Stimulated activated CD8-positive, alpha-beta memory T cell treated with anti-CD3 and anti-CD28 coated beads, Interleukin-7, amount 100 ng/mL, for 1 hour (primary cell): ENCODE results near the gene ITPA.

Source experiments
- DNase-seq, 2 donors: peaks; one replicate each; pipeline ENCODE4 v3.0.0-alpha.2; 2020; ENCODE audit warnings: low read depth in 2 of 2

The ITPA gene

DNA sequence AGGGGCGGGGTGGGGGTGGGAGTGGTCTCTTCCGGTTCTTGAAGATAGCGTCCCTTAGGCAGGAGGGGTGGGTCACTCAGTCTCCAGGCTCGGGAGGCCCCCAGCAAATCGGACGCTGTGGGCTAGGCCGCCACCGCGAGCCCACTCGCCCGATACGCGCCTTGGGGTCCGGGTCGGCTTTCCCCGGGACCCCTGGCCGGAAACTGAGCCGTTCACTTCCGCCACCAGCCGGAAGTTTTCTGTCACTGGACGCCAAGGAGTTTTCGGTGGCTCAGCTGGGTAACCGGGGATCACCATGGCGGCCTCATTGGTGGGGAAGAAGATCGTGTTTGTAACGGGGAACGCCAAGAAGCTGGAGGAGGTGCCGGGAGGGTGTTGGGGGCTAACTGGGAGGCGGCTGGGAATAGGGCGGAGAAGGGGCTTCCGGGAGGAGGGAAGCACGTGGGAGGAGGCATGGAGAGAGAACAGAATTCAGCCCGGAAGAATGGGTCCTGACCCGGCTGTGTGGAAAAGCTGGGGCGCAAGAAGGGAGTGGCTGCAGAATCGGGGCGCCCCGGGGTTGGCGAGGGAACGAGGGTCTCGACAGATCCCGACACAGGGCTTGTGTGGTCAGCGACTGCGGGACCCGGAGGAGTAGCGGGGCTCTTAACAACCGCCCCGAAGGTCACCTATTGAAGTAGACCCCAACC, at the start of gene ITPA:
Gene ITPA (plus strand): TSS at position 242 of the 689 bp plus-strand sequence. CDS start 54 bp downstream, at position 296.
- DNase-seq = peak; percentile 20 to 27

DNA sequence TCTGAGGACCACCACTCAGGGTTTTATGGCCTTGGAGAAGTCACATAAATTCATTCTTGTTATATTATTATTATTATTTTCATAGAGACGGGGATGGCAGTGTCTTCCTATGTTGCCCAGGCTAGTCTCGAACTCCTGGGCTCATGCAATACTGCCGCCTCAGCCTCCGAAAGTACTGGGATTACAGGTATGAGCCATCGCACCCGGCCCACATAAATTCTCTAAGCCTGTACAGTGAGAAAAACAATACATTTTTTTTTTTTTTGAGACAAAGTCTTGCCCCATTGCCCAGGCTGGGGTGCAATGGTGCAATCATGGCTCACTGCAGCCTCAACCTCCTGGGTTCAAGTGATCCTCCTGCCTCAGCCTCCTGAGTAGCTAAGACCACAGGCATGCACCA, 48.9 kb upstream of the ITPA start:
- DNase-seq = no peak

DNA sequence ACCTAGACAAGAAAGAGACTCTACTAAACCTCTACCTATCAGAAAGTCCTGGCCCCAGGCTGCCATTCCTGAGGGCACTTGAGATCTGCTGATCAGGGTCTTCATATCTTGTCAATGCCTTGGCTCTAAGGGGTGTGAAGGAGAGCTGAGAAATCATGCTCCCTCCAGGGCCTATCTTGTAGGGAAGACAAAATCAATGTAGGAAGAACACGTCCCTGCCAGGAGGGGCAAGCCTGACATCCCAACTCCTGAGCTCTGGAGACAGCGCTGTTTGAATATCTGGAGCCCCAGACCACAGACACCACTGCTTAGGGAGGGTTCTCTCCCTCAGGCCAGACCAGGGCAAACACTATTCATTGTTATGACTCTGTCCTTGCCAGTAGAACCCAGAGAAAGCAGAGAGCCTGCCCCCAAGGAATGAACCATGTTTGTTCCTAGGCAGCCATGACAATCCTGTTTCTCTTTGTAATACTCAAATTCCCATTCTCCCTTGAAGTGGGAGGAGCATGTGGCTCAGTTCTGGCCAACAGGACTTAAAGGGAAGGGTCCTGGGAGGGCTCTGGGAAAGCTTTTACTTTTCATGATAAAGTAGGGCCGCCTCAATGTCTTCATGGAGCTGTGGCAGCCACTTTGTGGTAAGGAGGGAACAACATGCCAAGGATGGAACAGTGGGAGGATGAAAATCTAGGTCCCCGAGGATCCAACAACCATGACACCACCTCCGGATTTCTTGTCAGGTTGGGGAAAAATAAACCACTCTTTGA, 47.8 kb upstream of the ITPA start:
- no peak for DNase-seq

DNA sequence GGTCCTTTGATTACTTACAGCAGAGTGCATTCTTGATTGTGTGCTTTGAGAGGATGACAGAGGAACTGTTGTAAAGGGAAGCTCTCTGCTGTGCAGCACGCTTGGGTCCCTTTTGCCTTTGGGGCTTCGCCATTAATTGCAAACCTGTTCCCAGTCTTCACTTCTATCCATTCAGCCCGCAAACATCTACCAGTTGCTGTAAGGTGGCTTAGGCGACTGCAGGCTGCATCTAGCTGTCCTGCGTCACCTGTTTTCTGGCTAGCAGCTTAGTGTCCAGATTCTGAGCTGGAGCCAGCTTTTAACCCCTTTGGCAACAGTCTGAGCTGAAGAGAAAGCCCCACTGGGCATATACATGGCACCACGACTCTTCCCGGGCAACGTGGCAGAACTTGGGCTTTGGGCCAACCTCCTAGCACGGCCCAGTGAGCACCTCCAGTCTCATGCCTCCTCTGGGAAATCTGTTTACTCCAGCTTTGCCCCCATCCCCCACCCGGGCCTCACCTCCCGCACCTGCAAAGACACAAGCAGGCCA, 47.2 kb upstream of the ITPA start:
- no peak for DNase-seq

DNA sequence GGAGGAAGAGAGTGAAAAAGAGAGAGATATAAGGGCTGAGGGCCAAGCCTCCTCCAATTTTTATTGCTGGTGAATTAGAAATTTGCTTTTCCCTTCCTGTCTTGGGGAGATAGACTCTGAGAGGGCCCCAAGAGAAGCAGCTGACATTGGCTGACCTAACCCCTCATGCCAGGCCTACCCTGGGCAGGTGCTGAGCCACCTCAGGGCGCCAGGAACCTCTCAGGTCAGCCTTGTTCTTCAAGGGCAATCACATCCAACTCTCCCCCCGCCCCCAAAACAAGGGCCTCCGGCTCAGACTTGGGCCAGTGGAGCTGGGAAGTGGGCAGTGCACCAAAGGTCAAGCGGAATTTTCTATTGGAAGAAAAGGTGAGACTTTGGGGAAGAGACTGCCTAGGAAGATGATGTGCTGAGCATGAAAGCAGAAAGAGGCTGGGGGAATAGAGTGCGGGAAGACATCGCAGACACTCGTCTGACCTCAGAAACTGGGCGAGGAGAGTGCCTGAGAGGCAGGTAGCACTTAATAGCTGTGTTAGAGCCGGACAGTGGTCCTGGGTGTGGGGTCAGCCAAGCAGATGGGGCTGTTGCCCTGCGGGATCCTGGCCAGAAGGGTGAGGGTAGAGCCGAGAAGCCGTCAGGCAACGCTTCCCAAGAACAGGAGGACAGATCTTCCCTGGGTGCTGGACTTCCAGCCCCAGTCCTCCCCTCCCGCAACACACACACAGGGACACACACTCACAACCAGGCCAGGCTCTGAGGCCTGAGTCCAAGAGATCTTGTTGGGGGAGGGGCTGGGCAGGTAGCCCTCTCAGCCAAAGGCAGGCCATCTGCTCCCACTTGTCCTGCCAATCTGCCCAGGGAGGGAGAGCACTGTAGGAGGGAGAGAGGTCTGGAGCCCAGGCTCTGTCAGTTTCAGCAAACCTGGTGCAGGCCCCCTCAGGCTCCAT, 45.9 kb upstream of the ITPA start:
- no peak for DNase-seq

DNA sequence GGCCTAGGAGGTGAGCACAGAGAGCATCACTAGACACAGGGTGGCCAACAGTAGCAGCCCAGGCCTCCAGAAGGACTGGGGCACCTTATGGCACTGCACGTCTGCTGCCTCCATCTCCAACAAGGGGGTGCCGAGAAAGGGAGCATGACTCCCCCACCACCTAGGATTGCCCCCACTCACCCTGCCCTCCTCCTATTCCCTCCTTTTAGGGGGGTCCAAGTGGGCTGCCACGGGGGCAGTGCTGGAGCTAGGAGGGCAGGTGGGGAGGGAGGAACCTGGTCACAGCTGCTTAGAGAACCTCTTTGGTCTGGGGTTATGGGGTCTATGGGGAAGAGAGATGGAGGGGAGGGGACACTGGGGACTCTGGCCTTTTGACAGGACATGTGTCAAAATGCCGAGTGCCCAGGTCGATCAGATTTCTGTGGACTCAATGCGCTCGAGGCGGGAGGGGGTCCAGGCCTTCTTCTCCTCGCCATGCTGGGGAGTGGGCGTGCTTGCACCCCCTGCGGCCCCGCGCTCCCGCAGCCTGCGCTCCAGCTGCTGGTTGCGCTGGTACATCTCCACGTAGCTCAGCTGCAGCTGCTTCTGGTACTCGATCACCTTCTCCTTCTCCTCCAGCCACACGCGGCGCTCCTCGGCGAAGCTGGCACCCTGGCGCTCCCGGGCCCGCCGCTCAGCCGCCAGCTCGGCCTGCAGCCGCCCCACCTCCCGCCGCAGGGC, 45.1 kb upstream of the ITPA start:
- DNase-seq = no peak

DNA sequence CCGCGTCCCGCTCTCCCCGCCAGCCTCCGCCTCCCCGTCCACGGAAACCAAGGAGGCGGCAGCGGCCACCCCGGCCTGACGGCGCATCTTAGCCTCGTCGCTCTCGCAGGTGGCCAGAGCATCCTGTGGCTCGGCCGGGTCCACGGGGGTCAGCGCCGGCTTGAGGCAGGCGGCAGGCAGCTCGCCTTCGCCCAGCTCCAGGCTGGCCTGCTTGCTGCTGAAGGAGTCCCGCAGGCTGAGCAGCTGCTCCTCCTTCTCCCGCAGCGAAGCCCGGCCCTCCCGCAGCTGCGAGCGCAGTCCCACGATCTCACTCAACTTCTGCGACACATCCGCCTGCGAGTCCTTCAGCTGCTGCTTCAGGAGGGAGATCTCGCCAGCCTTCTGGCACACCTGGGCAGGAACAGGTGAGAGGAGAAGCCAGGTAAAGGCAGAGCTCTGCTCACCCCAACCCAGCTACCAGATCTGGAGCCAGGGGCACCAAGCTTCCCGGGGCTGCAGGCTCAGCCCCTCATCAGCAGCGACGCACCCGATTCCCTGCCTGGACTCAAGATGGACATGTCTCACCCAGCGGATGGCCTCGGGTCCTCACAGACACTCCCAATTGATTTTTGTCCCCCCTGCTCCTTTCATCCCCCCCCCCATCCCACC, 44.4 kb upstream of the ITPA start:
- DNase-seq = no peak

DNA sequence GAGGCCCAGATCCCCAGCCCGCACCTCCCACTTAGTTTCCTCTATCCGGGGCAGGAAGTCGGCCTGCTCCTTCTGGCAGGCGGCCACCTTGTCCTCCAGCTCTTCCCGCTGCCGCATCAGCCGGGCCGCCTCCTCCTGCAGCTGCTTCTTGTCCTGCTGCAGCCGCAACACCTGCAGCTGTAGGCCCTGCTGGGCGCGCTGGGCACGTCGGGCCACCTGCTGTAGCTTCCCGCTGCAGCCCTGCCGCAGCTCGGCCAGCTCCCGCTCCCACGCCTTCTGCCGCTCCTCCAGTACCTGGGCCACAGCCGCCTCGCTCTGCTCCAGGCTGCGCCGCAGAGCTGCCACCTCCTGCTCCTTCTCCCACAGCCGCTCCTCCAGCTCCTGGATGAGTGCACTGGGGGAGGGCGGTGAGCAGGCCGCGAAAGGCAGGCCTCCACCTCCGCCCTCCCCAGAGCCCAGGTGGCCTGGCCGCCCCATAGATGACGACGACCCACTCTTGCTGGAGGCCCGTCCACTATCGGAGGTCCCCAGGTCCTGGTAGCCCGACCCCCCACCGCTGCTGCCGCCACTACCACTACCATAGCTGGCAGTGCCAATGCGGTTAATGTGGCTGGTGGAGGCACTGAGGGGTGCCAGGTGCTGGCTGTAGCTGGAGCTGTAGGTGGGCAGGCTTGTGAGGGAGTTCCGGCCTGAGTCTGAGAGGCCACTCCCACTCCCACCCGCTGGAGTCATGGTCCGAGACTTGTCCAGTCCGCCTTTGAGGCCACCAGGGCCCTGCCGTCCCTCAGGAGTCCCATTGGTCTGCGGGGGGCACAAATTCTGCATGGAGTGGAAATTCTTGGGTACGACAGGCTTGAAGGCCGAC, 43.6 kb upstream of the ITPA start:
- DNase-seq = no peak

DNA sequence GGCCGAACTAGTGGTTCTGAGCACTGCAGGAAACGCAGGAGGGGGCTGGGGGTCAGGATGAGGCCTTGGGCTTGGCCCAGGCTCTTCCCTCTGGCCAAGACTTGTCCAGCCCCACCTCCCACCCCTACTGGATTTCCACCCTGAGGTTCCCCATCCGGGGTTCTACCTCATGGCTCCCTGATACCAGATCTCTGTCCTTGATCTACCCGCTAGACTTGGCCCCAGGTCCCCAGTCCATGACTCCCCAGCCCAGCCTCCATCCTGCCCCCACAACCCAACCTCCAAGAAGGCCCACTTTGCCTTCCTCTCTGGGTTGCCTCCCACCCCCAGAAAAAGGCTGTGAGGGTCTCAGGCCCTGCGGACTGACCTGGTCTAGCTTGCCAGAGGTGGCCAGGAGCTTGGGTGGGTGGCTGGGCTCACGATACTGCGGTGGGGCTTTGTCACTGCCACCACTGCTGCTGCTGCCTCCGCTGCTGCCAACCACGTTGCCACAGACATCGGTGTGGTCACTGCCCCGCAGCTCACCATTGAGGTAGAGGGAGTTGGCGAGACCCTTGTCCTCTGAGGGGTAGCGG, 42.9 kb upstream of the ITPA start:
- no peak for DNase-seq

DNA sequence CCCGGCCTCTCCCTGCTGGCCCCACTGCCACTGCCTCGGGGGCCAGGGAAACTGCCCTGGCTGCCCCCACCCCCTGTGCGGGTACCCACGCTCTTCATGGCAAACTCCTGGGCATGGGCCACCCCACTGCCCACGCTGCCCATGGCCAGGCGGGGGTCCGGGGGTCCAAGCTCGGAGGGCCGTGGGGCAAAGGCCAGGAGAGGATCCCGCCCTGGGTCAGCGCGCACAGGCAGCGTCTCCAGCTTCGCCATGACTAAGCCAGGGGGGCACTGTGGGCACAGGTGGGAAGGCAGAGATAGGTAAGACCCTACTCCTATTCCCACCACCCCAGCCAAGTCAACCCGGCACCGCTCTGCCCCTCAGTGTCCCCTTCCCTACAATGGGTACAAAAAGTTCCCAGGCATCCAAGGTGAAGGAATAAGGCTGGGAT, 42.4 kb upstream of the ITPA start:
- no peak for DNase-seq

DNA sequence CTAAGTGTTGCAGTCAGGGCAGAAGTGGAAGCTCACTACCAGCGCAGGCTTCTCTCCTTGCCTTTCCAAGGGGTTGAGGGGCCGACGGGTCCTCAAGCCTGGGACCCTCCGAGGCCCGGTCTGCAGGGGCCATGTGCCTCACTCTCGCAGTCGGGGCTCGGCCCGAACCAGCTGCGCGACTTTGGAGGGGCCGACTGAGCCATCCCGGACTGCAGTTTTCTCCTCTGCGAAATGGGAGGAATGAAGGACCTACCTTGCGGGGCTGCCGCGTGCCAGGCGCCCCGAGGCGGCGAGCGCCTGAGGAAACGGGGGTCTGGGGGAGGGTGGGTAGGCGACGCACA, 41.6 kb upstream of the ITPA start:
- DNase-seq = no peak

DNA sequence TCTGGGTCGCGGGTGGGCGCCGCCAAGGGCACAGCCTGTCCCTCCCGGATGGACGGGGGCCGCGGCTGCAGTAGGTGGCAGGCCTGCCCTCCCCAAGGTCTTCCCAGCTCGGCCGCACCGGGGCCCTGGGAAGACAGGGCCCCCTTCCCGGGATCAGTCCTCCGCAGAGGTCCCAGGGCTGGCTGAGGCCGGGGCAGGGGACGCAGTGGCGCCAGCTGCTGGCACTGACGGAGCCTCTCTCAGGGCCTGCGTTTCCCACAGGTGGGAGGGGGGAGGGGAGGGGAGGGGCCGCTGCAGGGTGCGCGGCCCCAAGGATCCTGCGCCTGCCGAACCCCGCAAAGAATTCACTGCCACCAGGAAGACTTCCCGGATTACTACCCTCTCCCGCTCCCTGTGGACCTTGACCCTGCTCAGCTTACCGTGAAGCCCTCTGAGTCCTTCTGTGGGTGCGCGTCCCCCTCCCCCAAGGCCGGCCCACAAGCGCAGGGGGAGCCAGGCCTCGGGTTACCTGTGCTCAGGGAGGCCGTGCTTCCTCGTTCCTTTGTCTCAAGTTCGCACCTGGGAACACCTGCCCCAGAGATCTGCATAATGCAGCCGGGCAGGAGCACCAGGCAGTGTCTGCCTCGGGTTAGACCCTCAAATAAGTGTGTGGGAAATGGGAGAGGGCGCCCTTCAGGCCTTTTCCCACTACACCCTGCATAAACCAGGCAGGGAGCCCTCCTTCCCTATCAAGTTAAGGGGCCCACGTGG, 41.0 kb upstream of the ITPA start:
- no peak for DNase-seq

DNA sequence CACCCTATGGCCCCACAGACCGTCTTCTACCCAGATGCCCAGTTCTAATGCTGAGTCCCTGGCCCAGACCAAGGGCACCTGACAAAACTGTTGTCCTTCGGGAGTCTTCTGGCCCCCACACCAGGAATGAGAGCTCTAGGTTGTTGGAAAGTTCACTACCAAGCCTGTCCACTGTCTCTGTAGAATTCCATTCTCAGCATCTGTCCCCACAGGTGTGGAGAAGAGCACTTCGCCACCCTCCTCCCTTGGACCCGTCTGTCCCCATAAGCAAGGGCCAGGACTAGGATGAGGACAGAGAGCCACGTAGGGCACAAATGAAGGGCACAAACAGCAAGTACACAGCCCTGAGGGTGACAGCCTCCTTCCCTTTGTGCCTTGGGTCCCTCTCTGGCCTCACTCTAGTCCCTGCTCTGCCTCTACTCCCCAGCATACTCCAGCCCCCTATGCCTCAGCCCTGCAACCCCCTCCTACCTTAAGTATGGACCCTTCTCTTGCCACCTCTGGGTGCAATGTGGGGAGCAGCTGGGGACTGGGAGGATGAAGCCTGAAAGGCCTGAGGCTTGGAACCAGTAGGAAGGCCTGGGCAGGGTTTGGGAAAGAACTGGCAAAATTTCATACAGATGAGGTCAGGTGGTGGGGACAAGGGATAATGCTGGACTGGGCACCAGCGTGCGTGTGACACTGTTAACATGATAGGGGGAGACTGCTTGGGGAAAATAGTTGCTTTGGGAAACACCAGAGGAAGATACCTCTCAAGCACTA, 40.3 kb upstream of the ITPA start:
- no peak for DNase-seq

DNA sequence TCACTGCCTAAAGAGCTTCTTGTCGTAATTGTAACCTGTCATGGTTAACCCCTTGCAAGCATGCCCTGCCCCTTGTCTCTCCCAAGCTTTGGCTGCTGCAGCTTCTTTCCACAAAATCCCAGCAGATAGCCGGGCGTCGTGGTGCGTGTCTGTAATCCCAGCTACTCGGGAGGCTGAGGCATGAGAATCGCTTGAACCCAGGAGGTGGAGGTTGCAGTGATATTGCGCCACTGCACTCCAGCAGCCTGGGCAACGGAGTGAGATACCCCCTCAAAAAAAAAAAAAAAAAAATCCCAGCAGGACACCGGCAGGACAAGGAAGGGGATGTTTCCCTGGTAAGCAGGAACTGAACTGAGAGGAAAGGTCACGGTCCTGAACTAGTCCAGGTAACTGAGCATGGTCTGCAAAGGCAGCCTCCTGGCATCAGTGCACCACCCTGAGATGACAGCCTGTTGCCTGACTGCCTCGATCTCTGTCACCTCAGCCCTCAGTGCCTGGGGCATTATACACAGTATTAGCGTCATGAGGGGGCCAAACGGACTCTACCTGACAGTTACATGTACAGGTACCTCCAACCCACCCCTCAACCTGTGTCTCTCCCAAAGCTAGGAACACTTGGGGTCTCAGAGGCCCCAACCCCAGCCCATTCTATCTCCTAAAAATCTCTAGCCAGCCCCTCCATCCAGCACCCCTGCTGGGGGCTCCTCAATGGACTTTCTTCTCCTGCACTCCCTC, 37.7 kb upstream of the ITPA start:
- no peak for DNase-seq

DNA sequence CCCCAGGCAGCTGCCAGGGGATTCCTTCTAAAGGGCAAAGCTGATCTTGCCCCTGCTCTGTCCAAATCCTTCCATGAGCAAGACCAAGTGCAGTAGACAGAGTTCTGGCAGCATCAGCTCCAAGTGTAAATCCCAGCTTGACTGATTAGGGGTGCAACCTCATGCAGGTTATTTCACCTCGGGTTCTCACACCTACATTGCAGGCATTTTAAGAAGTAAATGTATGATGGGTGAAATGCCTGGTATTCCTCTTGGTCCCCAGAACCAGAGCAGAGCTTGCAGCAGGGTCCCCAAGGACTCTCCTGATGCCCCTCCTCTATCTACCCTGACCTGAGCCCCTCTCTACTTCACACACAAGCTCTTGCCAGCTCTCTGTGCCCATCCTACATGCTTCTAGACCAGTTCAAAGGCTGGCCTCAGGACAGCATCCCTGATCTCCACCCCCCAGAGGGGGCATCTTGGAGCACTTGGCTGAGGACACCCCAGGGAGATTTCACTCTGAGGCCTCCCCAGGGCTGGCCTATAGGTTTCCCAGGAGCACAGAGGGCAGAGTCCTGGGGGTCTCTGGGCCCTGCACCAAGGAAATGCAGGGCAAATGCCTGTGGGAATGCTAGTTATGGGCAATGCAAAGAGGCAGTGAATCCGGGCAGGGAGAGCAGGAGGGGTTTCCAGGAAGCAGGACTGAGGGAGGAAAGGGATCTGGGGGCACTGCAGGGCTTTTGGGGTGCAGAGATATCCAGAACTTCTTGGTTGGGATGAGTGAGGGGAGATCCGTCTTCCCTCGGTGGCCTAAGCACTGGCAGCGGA, 37.0 kb upstream of the ITPA start:
- DNase-seq = no peak

DNA sequence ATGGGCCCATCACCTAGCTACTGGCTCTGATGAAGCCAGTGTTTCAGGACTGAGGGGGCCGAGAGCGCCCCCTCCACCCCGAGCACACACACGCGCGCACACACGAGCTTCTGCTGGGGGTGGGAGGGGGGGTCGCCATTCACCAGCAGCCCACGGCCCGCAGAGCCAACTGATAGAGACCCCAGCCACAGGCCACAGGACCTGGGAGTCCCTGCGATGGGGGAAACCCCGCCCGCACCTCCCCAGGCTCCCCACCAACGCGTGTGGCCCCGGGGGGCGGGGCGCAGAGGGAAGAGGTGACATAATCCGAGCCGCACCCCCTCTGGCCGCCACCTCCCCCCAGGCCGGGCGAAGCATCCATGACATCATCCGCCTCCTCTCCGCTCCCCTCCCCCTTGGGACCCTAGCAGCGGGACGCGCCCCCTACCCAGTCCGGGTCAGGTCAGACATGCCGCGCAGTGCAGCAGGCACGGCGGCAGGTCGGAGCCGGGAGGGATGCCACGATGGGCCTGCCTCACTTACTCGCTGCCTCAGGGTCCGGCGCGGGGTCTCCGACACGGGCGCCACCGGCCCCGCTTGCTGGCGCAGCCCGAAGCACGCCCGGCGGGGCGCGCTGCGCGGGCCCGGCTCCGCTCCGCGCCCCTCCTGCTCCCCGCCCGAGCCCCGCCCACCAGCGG, 36.2 kb upstream of the ITPA start, which contains the start of gene LZTS3:
Gene LZTS3 (minus strand): TSS at position 617 of the 677 bp plus-strand sequence. CDS start 6,386 bp downstream, outside the sequence.
- peak; percentile 63 to 72 for DNase-seq
